GM23338 (cell line): ENCODE data around the gene OR52E1. TPM values are rescaled to one million over a fixed set of nuclear protein-coding genes. Genes with fewer than 3 reads are reported as not detected.

Experiments used
- ATAC-seq: fragments of 200-7000 bp; cut with Tn5 transposase; 3 replicates; pipeline ENCODE4 v1.9.1; 2020
- DNase-seq: peaks from one replicate; pipeline ENCODE4 v3.0.0-alpha.2; 2015; ENCODE audit warnings: low spot score
- H2AFZ ChIP-seq: fragments of 200-600 bp; sonication (generic); 2 replicates; pipeline ENCODE4 v1.8.0; 2016; ENCODE audit warnings: antibody characterized with exemption, mild to moderate bottlenecking, moderate library complexity
- H3F3A ChIP-seq: fragments of 200-600 bp; sonication (generic); replicated peaks from 2 replicates; pipeline ENCODE4 v1.8.0; 2017; ENCODE audit warnings: antibody characterized with exemption, mixed run types, low read depth
- H3K27ac ChIP-seq: fragments of 200-600 bp; sonication (generic); 2 replicates; pipeline ENCODE4 v1.6.1; 2016; ENCODE audit warnings: low read depth
- H3K27me3 ChIP-seq: fragments of 200-600 bp; sonication (generic); 2 replicates; pipeline ENCODE4 v1.8.0; 2016; ENCODE audit warnings: mild to moderate bottlenecking, mixed run types, moderate library complexity; ENCODE audit not compliant: insufficient read depth
- H3K36me3 ChIP-seq: fragments of 200-600 bp; sonication (generic); 2 replicates; pipeline ENCODE4 v1.8.0; 2016; ENCODE audit warnings: mild to moderate bottlenecking; ENCODE audit not compliant: insufficient read depth
- H3K4me1 ChIP-seq: fragments of 200-600 bp; sonication (generic); 2 replicates; pipeline ENCODE4 v1.8.0; 2016; ENCODE audit warnings: mild to moderate bottlenecking, moderate library complexity; ENCODE audit not compliant: insufficient read depth
- H3K4me2 ChIP-seq: fragments of 200-600 bp; sonication (generic); 2 replicates; pipeline ENCODE4 v1.7.1; 2017; ENCODE audit warnings: mixed run types
- H3K4me3 ChIP-seq: fragments of 200-600 bp; sonication (generic); 2 replicates; pipeline ENCODE4 v1.6.1; 2016; ENCODE audit warnings: mixed run types
- H3K79me2 ChIP-seq: fragments of 200-600 bp; sonication (generic); replicated peaks from 2 replicates; pipeline ENCODE4 v1.8.0; 2017; ENCODE audit warnings: mild to moderate bottlenecking; ENCODE audit not compliant: insufficient read depth
- H3K9me2 ChIP-seq: fragments of 200-600 bp; sonication (generic); 2 replicates; pipeline ENCODE4 v1.8.0; 2017; ENCODE audit not compliant: insufficient read depth
- H4K20me1 ChIP-seq: fragments of 200-600 bp; sonication (generic); replicated peaks from 2 replicates; pipeline ENCODE4 v1.8.0; 2017; ENCODE audit warnings: mild to moderate bottlenecking; ENCODE audit not compliant: insufficient read depth
- H3K27ac Mint-ChIP-seq: 2 replicates; pipeline ENCODE4 v1.8.0; 2020; ENCODE audit warnings: inconsistent platforms, mild to moderate bottlenecking, moderate library complexity, mixed read lengths
- H3K27me3 Mint-ChIP-seq: 3 replicates; pipeline ENCODE4 v1.8.0; 2022; ENCODE audit warnings: low read depth, mild to moderate bottlenecking, moderate library complexity, mixed read lengths, inconsistent platforms; ENCODE audit not compliant: insufficient read depth, poor library complexity
- H3K36me3 Mint-ChIP-seq: 3 replicates; pipeline ENCODE4 v1.8.0; 2021; ENCODE audit warnings: low read depth, mild to moderate bottlenecking, inconsistent platforms, moderate library complexity, mixed read lengths
- H3K4me1 Mint-ChIP-seq: 3 replicates; pipeline ENCODE4 v1.8.0; 2020; ENCODE audit warnings: mild to moderate bottlenecking, inconsistent platforms, mixed read lengths
- H3K4me3 Mint-ChIP-seq: 3 replicates; pipeline ENCODE4 v1.8.0; 2021; ENCODE audit warnings: moderate library complexity, mild to moderate bottlenecking, inconsistent platforms, mixed read lengths
- H3K9me3 Mint-ChIP-seq: 3 replicates; pipeline ENCODE4 v1.8.0; 2020; ENCODE audit warnings: moderate library complexity, mild to moderate bottlenecking, inconsistent platforms, mixed read lengths
- ETS1 ChIP-seq: IDR thresholded peaks from 2 replicates; pipeline ENCODE4 v1.6.1; 2016; ENCODE audit warnings: antibody characterized with exemption
- EZH2 ChIP-seq: fragments of 200-600 bp; sonication (generic); IDR thresholded peaks from one replicate; pipeline ENCODE4 v1.8.0; 2017; ENCODE audit warnings: antibody characterized with exemption, mild to moderate bottlenecking, low read depth; ENCODE audit not compliant: unreplicated experiment
- JUNB ChIP-seq: IDR thresholded peaks from one replicate; pipeline ENCODE4 v1.6.1; 2016; ENCODE audit warnings: antibody characterized with exemption; ENCODE audit not compliant: unreplicated experiment
- NANOG ChIP-seq: IDR thresholded peaks from 2 replicates; pipeline ENCODE4 v1.6.1; 2016; ENCODE audit warnings: antibody characterized with exemption, borderline replicate concordance
- POLR2AphosphoS5 ChIP-seq: IDR thresholded peaks from 2 replicates; pipeline ENCODE4 v1.6.1; 2016; ENCODE audit warnings: antibody characterized with exemption, low read depth
- REST ChIP-seq: IDR thresholded peaks from one replicate; pipeline ENCODE4 v1.6.1; 2018; ENCODE audit warnings: antibody characterized with exemption; ENCODE audit not compliant: unreplicated experiment
- ZNF114 ChIP-seq: fragments of 250-450 bp; sonication (Bioruptor Pico); IDR thresholded peaks from 2 replicates; pipeline ENCODE4 v1.5.0; 2020; ENCODE audit warnings: mild to moderate bottlenecking, moderate library complexity
- ZNF331 ChIP-seq: fragments of 250-450 bp; sonication (Bioruptor Pico); IDR thresholded peaks from 2 replicates; pipeline ENCODE4 v1.5.0; 2020; ENCODE audit warnings: low read depth, mild to moderate bottlenecking, moderate library complexity
- polyA plus RNA-seq: library from polyadenylated mRNA; unstranded; fragments of >200 nt; fragmentation: Nextera tagmentation; extraction: Ambion mirVana; gene quantifications from 2 replicates; pipeline ENCODE4 v1.2.1, GENCODE V29; 2016
- total RNA-seq: library from RNA; depleted of rRNA; stranded (reverse); fragments of >200 nt; shearing (Covaris generic); gene quantifications from 2 replicates; pipeline ENCODE4 v1.2.3, GENCODE V29; 2014
- TF ChIP-seq, protein P1 (sequence below), 2 experiments: fragments of 200-600 bp in 1 of 2; sonication (generic) in 1 of 2; conservative IDR thresholded peaks; 2 replicates each; pipeline versions ENCODE4 v1.5.1 to v1.6.1; 2016 to 2017; ENCODE audit warnings: antibody characterized with exemption in 2 of 2, low read depth in 2 of 2, mild to moderate bottlenecking in 2 of 2, moderate library complexity in 1 of 2

OR52E1 gene
- total and polyA plus RNA-seq, 2 experiments from 2014 or later: not detected

DNA sequence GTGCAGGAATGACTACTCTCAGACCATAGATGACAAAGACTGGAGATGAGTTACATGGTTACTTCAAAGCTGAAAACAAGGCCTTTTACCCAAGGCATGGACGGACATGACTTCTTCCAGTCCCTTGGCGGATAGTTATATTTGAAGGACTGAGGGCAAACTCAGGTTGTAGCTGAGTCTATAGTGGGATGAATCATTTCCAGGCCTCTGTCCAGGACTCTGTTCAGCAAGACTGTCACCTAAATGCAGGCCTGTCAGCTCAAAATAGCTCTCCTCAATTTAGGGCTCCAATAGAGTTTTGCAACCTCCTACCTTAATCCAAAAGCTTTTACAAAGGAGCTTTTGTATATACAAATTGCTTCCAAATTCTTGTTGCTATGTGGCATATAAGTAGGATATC is 47.4 kb upstream of the OR52E1 start:
- no peaks in the 10 kb centered on the region for H3K79me2 ChIP-seq
- no peaks in the 10 kb centered on the region for H3K36me3 ChIP-seq
- no peak for TF ChIP-seq POLR2AphosphoS5
- no peak for TF ChIP-seq JUNB
- H3K4me1 ChIP-seq: no peaks in the 10 kb centered on the region
- H3K36me3 Mint-ChIP-seq: no peaks in the 10 kb centered on the region
- H3K4me2 ChIP-seq: no peak overlapping the region
- no peak overlapping the region for H3K4me3 Mint-ChIP-seq
- ATAC-seq (no peak), DNase-seq (no peak)
- no peaks in the 10 kb centered on the region for H3K4me1 Mint-ChIP-seq
- no peaks in the 10 kb centered on the region for H4K20me1 ChIP-seq
- H3F3A ChIP-seq: no peaks in the 10 kb centered on the region
- peaks cover 12% of the 10 kb centered on the region; the same call in 2 of the 3 replicates for H3K9me3 Mint-ChIP-seq
- H3K27ac Mint-ChIP-seq: no peak overlapping the region
- no peak overlapping the region for H3K27ac ChIP-seq
- no peak overlapping the region for H3K4me3 ChIP-seq
- H2AFZ ChIP-seq: no peak overlapping the region
- H3K27me3 Mint-ChIP-seq: peaks cover 2% of the 10 kb centered on the region
- H3K9me2 ChIP-seq: 0 out of 2 replicates have a peak, but pooled peaks cover 4% of the 10 kb centered on the region
- H3K27me3 ChIP-seq: no peaks in the 10 kb centered on the region

- no peaks in the 10 kb centered on the region for H3K27me3 Mint-ChIP-seq
- Histone ChIP-seq H3K79me2 (no peaks in the 10 kb centered on the region), H3K27ac (no peak overlapping the region), H2AFZ (no peak overlapping the region), H3K4me3 (no peak overlapping the region), H3F3A (no peaks in the 10 kb centered on the region), H4K20me1 (no peaks in the 10 kb centered on the region), H3K27me3 (no peaks in the 10 kb centered on the region), H3K4me1 (no peaks in the 10 kb centered on the region), H3K4me2 (no peak overlapping the region), H3K36me3 (no peaks in the 10 kb centered on the region), H3K9me2 (no peaks in the 10 kb centered on the region; the same call in 1 of the 2 replicates)
- no peak overlapping the region for H3K27ac Mint-ChIP-seq
- no peaks in the 10 kb centered on the region for H3K36me3 Mint-ChIP-seq
- no peaks in the 10 kb centered on the region for H3K9me3 Mint-ChIP-seq
- H3K4me1 Mint-ChIP-seq: no peaks in the 10 kb centered on the region
- DNase-seq (no peak), ATAC-seq (no peak)
- H3K4me3 Mint-ChIP-seq: no peak overlapping the region
- TF ChIP-seq ZNF331 (CRISPR knock-in tag): no peak
- TF ChIP-seq, protein P1, sequence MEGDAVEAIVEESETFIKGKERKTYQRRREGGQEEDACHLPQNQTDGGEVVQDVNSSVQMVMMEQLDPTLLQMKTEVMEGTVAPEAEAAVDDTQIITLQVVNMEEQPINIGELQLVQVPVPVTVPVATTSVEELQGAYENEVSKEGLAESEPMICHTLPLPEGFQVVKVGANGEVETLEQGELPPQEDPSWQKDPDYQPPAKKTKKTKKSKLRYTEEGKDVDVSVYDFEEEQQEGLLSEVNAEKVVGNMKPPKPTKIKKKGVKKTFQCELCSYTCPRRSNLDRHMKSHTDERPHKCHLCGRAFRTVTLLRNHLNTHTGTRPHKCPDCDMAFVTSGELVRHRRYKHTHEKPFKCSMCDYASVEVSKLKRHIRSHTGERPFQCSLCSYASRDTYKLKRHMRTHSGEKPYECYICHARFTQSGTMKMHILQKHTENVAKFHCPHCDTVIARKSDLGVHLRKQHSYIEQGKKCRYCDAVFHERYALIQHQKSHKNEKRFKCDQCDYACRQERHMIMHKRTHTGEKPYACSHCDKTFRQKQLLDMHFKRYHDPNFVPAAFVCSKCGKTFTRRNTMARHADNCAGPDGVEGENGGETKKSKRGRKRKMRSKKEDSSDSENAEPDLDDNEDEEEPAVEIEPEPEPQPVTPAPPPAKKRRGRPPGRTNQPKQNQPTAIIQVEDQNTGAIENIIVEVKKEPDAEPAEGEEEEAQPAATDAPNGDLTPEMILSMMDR (conservative IDR thresholded peaks at IDR 0.05; ENCODE audit: low read depth in 2 of 2): no peak
- TF ChIP-seq ZNF114 (CRISPR knock-in tag): no peak
- no peak for TF ChIP-seq NANOG
- TF ChIP-seq POLR2AphosphoS5: no peak
- no peak for TF ChIP-seq EZH2
- no peak for TF ChIP-seq ETS1
- no peak for TF ChIP-seq REST
Measured at GRCh38 chr11:5036669-5037068, 32.7 kb upstream of the OR52E1 start.
